ENCODE data around the gene CEBPB. TPM values are rescaled to one million over a fixed set of nuclear protein-coding genes. Genes with fewer than 3 reads are reported as not detected.
A peak's percentile ranks its signal among the peaks of the same experiment; 100 is the strongest.

Gene CEBPB
- total RNA-seq, 1 donor from 2014 or later = 33.2 TPM

DNA sequence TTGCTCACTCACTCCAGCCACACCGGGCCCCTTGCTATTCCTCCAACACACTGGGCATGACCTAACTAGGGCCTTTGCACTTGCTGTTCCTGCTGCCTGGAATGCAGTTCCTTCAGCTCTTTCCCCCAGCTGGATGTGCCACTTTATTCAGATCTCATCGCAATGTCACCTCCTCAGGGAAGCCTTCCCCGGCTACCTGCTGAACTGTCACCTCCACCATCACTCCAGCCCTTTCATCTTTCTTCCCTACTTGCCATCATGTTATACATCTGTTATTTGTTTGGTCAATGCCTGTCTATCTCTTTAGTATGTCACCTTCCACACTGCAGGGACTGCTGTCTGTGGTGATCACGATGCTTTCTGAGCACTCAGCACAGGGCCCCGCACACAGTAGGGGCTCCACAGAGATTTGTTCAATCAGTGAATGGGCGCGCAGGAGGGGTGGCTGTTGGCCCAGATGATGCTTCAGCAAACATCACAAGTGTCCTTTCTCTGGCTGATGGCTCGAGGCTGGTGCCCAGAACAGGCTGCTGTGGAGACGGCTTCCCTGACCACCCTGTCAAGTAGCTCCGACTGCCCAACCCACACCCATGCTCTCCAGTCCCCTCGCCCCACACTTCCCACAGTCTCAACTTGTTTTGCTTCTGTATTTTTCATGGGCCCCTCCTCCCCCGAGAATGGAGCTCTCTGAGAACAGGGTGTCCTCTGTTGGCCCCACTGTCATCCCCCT is 31.8 kb downstream of the CEBPB start:
- no peak for DNase-seq (ENCODE audit: low spot score)
- intact Hi-C loops (cut with DNase I) = no loop called here

DNA sequence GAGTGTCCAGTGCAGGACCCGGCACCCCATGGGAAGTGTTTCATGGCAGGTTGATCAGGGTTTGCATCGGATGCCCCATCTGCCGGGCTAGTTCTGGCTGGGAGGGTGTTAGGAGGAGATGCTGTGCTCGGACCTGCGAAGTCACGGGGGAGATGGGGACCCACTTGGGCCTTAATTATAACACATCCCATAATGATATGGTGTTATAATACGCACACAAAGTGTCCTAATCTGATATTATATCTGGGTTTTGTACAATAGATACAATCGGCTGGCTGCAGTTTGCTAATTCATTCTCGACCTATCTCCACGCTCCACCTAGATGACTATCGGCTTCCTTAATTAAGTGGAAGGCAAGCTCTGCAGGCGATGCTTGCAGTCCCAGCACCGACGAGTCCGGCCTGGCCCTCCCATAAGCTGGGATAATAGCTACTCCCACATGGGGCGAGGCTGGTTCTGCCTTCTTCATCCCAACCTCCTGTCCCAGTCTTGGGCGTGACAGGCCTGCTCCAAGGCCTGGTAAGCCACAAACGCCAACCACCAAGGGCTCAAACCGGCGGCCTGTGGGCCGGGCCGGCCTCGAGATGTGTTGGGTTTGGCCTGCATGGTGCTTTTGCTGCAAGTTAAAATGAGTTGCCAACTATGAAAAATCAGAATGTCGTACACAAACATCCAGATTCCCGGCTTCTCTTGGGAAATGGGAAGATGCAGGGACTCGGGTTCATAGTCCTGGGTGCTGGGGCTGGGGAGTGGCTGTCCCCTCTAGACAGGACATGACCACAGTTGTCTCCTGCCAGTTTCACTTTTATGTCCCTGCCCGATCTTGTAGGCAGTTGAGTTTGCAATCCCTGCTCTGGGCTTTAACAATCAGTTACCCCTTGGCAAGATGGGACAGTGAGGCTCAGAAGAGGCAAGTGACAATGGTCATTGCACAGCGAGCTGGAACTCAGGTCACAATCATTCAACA is 32.7 kb downstream of the CEBPB start:
- DNase-seq (ENCODE audit: low spot score) = no peak
- intact Hi-C loops (cut with DNase I) = loop anchor here (2.0 kb wide), 1 partner anchor 31 kb away; no protein-coding TSS in a partner anchor

DNA sequence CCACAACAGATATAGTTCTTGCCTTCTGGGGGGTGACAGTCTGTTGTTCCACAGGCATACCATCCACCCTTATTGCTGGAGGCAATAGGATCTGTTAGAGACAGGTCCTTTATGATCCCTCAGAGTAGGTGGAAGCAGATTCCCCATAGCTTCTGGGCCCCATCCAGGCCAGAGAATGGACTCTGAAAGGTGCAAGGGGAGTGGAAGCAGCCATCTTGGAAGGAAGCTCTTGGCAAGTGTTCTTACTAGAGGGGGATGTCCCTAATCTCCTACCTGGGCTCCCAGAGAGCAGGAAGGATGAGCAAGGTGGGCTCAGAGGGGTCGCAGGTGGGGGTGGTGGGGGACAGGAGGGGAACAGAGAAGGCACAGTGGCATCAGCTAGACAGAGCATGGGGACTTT is 33.4 kb downstream of the CEBPB start:
- intact Hi-C loops (cut with DNase I) = loop anchor here (2.0 kb wide), 1 partner anchor 31 kb away; no protein-coding TSS in a partner anchor
- DNase-seq (ENCODE audit: low spot score) = no peak

DNA sequence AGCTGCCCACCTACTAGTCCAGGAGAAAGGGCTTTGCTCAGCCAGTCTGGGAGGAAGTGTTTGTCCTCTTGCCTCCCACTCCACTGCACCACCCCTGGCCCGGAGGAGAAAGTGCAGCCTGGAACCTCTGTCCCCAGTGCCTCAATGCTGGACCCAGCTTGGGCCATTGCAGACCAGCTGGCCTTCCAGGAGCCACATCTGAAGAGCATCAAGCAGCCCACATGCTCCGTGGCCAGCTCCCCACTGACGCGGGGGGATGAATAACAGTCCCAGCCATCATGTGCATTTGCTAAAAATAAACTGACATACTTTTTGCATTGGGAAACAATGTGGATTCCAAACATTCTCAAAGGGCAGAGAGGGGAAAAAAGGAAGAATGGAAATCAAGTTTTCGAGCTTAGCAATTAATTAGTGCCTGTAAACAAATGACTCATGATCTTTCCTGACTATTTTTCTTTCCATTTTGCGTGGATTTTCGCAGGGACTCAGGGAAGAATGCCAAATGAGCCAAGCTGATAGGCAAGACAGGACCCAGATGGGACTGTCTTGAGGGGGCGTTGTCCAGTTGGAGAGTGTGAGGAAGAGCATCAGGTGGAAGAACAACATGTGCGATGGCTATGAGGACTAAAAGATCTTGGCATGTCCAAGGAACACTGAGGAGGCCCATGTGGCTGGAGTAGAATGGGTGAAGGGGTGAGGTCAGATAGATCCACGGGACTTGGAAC is 34.1 kb downstream of the CEBPB start:
- peak; percentile 82 for DNase-seq (ENCODE audit: low spot score)
- intact Hi-C loops (cut with DNase I) = loop anchor here (2.0 to 5.0 kb wide), 2 partner anchors 32 to 53 kb away; no protein-coding TSS in a partner anchor

- intact Hi-C loops (cut with DNase I) = loop anchor here (5.0 kb wide), 1 partner anchor 51 kb away; no protein-coding TSS in a partner anchor
- DNase-seq (ENCODE audit: low spot score) = no peak
Observed at GRCh38 chr20:50226093-50226974, 35.7 kb downstream of the CEBPB start.

- intact Hi-C loops (cut with DNase I) = loop anchor here (5.0 kb wide), 1 partner anchor 50 kb away; no protein-coding TSS in a partner anchor
- DNase-seq (ENCODE audit: low spot score) = no peak
Observed at GRCh38 chr20:50227506-50227905, 36.9 kb downstream of the CEBPB start.

GRCh38 chr20:50229156-50229607 is 38.6 kb downstream of the CEBPB start:
- intact Hi-C loops (cut with DNase I) = loop anchor here (5.0 kb wide), 1 partner anchor 48 kb away; no protein-coding TSS in a partner anchor
- DNase-seq (ENCODE audit: low spot score) = no peak

- no peak for DNase-seq (ENCODE audit: low spot score)
- intact Hi-C loops (cut with DNase I) = no loop called here
Observed at GRCh38 chr20:50230184-50230583, 39.6 kb downstream of the CEBPB start.

- intact Hi-C loops (cut with DNase I) = no loop called here
- DNase-seq (ENCODE audit: low spot score) = no peak
Observed at GRCh38 chr20:50230871-50231560, 40.4 kb downstream of the CEBPB start.

DNA sequence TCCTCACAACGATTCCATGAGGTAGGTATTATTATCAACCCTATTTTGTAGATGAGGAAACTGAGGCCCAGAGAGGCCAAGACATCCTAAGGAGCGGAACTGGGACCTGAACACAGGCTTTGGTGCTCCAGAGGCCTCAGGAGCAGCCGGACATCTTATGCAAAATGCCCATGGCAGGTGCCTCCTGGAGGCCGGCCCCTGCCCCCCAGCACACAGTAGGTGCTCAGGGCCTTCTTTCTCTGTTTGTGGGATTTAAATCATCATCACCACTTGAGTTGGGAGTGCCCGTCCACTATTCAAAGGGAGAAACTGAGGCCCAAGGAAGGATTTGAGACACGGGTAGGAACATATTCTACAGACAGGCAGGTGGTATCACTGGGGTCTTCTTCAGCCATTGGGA is 41.2 kb downstream of the CEBPB start:
- intact Hi-C loops (cut with DNase I) = no loop called here
- no peak for DNase-seq (ENCODE audit: low spot score)

GRCh38 chr20:50232651-50233324 is 42.2 kb downstream of the CEBPB start:
- DNase-seq (ENCODE audit: low spot score) = no peak
- intact Hi-C loops (cut with DNase I) = no loop called here

- no peak for DNase-seq (ENCODE audit: low spot score)
- intact Hi-C loops (cut with DNase I) = no loop called here
Observed at GRCh38 chr20:50233325-50234212, 42.9 kb downstream of the CEBPB start.

- DNase-seq (ENCODE audit: low spot score) = no peak
- intact Hi-C loops (cut with DNase I) = no loop called here
Observed at GRCh38 chr20:50234288-50234687, 43.7 kb downstream of the CEBPB start.

DNA sequence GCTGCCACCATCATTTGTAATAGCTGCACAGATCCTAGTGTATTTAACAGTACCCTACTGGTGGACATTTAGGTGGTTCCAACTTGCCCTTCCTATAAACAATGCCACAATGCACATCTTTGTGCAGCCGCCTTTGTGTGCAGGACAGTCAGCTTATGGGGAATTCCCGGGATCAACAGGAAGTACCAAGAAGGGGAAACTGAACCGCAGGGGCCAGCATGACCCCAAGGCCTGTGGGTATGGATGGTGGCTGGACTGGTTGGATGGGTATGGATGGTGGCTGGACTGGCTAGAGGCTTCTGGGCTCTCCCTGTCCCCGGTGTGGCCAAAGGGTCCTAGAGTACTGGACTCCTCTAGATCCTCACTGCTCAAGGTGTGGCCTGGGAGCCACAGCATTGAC is 46.7 kb downstream of the CEBPB start:
- intact Hi-C loops (cut with DNase I) = no loop called here
- no peak for DNase-seq (ENCODE audit: low spot score)

- no peak for DNase-seq (ENCODE audit: low spot score)
- intact Hi-C loops (cut with DNase I) = no loop called here
Observed at GRCh38 chr20:50238081-50238800, 47.6 kb downstream of the CEBPB start.

DNA sequence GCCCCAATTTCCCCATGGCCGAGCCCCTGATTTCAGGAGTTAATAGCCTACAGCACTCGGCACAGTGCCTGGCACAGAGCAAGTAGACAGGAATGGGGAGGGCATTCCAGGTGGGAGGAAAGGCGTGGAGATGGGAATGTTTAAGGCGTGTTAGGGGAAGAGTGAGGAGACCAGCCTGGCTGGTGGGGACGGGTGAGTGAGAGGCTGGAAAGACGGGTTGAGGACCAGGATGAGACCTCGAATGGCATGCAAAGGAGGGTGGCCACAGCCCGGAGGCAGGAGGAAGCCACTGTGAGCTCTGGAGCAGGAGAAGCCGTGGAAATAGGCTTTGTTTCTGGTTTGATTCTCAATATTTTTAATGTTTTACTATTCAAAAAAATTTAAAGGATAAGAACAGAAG is 49.5 kb downstream of the CEBPB start:
- intact Hi-C loops (cut with DNase I) = no loop called here

More for the DNA sequence above, 49.5 kb downstream of the CEBPB start:
- DNase-seq (ENCODE audit: low spot score) = no peak
